ENCODE results near the gene PYY. TPM values are rescaled to one million over a fixed set of nuclear protein-coding genes. Genes with fewer than 3 reads are reported as not detected.

The PYY gene
- total and polyA plus RNA-seq, 10 of the 15 experiments (the other 5 are each of a cell fraction or from before 2014, with no cell fraction given) = 0.07 to 0.18 TPM; not detected in 8

DNA sequence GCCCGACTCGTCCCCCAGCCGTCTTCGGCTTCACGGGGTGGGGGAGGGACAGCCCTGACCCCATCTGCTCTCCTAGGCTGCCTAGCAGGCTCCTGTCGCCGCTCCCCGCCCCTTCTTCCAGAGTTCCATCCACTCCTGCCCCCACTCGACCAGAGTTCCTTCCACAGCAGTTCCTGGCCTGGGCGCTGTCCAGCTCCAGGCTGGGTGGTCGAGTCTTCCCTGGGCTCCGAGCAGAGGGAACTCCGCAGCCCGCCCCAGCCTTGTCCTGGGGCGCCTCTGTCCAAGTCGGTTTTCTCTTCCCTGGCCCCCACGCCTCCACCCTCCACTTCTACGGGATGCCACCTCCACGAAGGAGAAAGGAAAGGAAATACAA is 1.4 kb downstream of the PYY start:
- Histone ChIP-seq H2AFZ (ENCODE audit: control insufficient read depth, low read depth, low read length) (no peak overlapping the region), H3K36me3 (ENCODE audit: control insufficient read depth in 2 of 2, insufficient read depth in 2 of 2, low read length in 1 of 2) (no peaks in the 10 kb centered on the region), H4K20me1 (ENCODE audit: control insufficient read depth, insufficient read depth) (no peaks in the 10 kb centered on the region), H3K27ac (ENCODE audit: control insufficient read depth, insufficient read depth) (no peak overlapping the region), H3K9ac (ENCODE audit: control insufficient read depth, insufficient read depth, low read length) (no peak overlapping the region), H3K27me3 (replicated peaks in 1 of 2; ENCODE audit: control insufficient read depth in 2 of 2, insufficient read depth in 2 of 2, low read length in 1 of 2) (peaks cover 0 to 6% of the 10 kb centered on the region in 2 experiments; a peak in 2 of 4 replicates), H3K79me2 (ENCODE audit: control insufficient read depth, insufficient read depth, low read length) (no peaks in the 10 kb centered on the region), H3K4me1 (ENCODE audit: control insufficient read depth, insufficient read depth, low read length) (no peaks in the 10 kb centered on the region), H3K9me3 (replicated peaks; ENCODE audit: control insufficient read depth, insufficient read depth, low read length) (no peaks in the 10 kb centered on the region), H3K4me3 (no peak overlapping the region), H3K4me2 (ENCODE audit: control insufficient read depth, insufficient read depth) (no peak overlapping the region)
- ChIA-PET RAD21 (ENCODE audit: unreplicated experiment) (no interaction called here), CTCF (no interaction called here), POLR2A (no interaction called here), SMC1A (ENCODE audit: uncharacterized antibody, unreplicated experiment) (no interaction called here)
- ATAC-seq (no peak), DNase-seq (ENCODE audit: low read depth, low spot score) (no peak), FAIRE-seq (no peak)
- no peak for TF ChIP-seq MTA3 (IDR thresholded peaks at IDR 0.05; ENCODE audit: borderline replicate concordance, low read length)
- TF ChIP-seq E2F8 (IDR thresholded peaks at IDR 0.05; ENCODE audit: low read depth, partially characterized antibody) = no peak
- TF ChIP-seq ZNF207 (IDR thresholded peaks at IDR 0.05; ENCODE audit: borderline replicate concordance) = no peak
- TF ChIP-seq YBX1 (IDR thresholded peaks at IDR 0.05) = no peak
- TF ChIP-seq NFYB (IDR thresholded peaks at IDR 0.05; ENCODE audit: insufficient read depth, low read depth, low read length) = no peak
- intact Hi-C loops (cut with micrococcal nuclease; ENCODE audit: unreplicated experiment) (no loop called here), in situ Hi-C loops (cut with MboI) (no loop called here)
- BruUV-seq (replicated peaks) = no TSS peak
- WGBS (ENCODE audit: insufficient coverage, insufficient replicate concordance, low lambda C conversion rate, missing lambda C conversion rate) = 65% methylated on average over 19 of the region's 19 CpGs

DNA sequence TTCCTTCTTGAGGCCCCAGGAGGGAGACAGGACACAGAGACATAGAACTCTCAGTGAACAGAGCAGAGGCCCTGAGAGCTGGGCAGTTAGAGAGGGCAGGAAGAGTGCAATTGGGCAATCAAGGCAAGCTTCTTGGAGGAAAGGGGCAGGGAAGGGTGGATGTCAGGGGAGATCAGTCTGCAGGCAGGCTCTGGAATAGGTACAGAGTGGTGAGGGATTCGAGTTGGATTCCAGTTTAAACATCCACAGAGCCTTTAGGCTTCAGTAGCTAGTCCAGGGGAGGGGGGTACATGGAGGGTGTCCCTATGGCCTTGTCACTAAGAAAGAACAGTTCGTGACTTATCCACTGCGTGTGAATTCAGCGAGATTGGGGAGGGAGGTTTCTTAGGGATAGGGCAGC is 2.0 kb downstream of the PYY start:
- no peak overlapping the region for H3K4me2 ChIP-seq (ENCODE audit: control insufficient read depth, insufficient read depth)
- no peaks in the 10 kb centered on the region for H3K4me1 ChIP-seq (ENCODE audit: control insufficient read depth, insufficient read depth, low read length)
- no TSS peak for BruUV-seq (replicated peaks)
- CTCF ChIA-PET = no interaction called here
- 45% methylated on average over 4 of the region's 4 CpGs for WGBS (ENCODE audit: insufficient coverage, insufficient replicate concordance, low lambda C conversion rate, missing lambda C conversion rate)
- SMC1A ChIA-PET (ENCODE audit: uncharacterized antibody, unreplicated experiment) = no interaction called here
- H3K9me3 ChIP-seq (replicated peaks; ENCODE audit: control insufficient read depth, insufficient read depth, low read length) = no peaks in the 10 kb centered on the region
- in situ Hi-C loops (cut with MboI) = no loop called here
- no peak for ATAC-seq
- POLR2A ChIA-PET = no interaction called here
- no peaks in the 10 kb centered on the region for H4K20me1 ChIP-seq (ENCODE audit: control insufficient read depth, insufficient read depth)
- FAIRE-seq = no peak
- DNase-seq (ENCODE audit: low read depth, low spot score) = no peak
- H2AFZ ChIP-seq (ENCODE audit: control insufficient read depth, low read depth, low read length) = no peak overlapping the region
- peaks cover 0 to 6% of the 10 kb centered on the region in 2 experiments; a peak in 2 of 4 replicates for H3K27me3 ChIP-seq (replicated peaks in 1 of 2; ENCODE audit: control insufficient read depth in 2 of 2, insufficient read depth in 2 of 2, low read length in 1 of 2)
- no peak overlapping the region for H3K9ac ChIP-seq (ENCODE audit: control insufficient read depth, insufficient read depth, low read length)
- no peak overlapping the region for H3K27ac ChIP-seq (ENCODE audit: control insufficient read depth, insufficient read depth)
- no peak overlapping the region for H3K4me3 ChIP-seq
- intact Hi-C loops (cut with micrococcal nuclease; ENCODE audit: unreplicated experiment) = no loop called here
- no peaks in the 10 kb centered on the region for H3K79me2 ChIP-seq (ENCODE audit: control insufficient read depth, insufficient read depth, low read length)
- RAD21 ChIA-PET (ENCODE audit: unreplicated experiment) = no interaction called here
- no peaks in the 10 kb centered on the region for H3K36me3 ChIP-seq (ENCODE audit: control insufficient read depth in 2 of 2, insufficient read depth in 2 of 2, low read length in 1 of 2)
- TF ChIP-seq IRF3 (IDR thresholded peaks at IDR 0.05) = no peak
- TF ChIP-seq ASH2L (IDR thresholded peaks at IDR 0.05; ENCODE audit: borderline replicate concordance, low read depth) = no peak
- no peak for TF ChIP-seq RAD51 (IDR thresholded peaks at IDR 0.05)
- TF ChIP-seq, protein P1, sequence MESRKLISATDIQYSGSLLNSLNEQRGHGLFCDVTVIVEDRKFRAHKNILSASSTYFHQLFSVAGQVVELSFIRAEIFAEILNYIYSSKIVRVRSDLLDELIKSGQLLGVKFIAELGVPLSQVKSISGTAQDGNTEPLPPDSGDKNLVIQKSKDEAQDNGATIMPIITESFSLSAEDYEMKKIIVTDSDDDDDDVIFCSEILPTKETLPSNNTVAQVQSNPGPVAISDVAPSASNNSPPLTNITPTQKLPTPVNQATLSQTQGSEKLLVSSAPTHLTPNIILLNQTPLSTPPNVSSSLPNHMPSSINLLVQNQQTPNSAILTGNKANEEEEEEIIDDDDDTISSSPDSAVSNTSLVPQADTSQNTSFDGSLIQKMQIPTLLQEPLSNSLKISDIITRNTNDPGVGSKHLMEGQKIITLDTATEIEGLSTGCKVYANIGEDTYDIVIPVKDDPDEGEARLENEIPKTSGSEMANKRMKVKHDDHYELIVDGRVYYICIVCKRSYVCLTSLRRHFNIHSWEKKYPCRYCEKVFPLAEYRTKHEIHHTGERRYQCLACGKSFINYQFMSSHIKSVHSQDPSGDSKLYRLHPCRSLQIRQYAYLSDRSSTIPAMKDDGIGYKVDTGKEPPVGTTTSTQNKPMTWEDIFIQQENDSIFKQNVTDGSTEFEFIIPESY (IDR thresholded peaks at IDR 0.05) = no peak
- TF ChIP-seq RBBP5 (conservative IDR thresholded peaks at IDR 0.05) = no peak

All from GM12878 (cell line).